Hematopoietic multipotent progenitor cell treated with erythropoietin and hydrocortisone succinate and interleukin-3 and kit ligand, for 4 days (in vitro differentiated cells): ENCODE measurements around the gene CFAP251.
"Not testable (repeated sequence)": the region's sequence is repeated elsewhere in the genome, so short reads cannot be mapped to it uniquely, and the experiment has no call there.

Experiments used
- DNase-seq: peaks from one replicate; pipeline ENCODE4 v3.0.0-alpha.2; 2015

CFAP251 gene

GRCh38 chr12:122030424-122031035 is 112.1 kb downstream of the CFAP251 start:
- DNase-seq: peak; percentile 43

DNA sequence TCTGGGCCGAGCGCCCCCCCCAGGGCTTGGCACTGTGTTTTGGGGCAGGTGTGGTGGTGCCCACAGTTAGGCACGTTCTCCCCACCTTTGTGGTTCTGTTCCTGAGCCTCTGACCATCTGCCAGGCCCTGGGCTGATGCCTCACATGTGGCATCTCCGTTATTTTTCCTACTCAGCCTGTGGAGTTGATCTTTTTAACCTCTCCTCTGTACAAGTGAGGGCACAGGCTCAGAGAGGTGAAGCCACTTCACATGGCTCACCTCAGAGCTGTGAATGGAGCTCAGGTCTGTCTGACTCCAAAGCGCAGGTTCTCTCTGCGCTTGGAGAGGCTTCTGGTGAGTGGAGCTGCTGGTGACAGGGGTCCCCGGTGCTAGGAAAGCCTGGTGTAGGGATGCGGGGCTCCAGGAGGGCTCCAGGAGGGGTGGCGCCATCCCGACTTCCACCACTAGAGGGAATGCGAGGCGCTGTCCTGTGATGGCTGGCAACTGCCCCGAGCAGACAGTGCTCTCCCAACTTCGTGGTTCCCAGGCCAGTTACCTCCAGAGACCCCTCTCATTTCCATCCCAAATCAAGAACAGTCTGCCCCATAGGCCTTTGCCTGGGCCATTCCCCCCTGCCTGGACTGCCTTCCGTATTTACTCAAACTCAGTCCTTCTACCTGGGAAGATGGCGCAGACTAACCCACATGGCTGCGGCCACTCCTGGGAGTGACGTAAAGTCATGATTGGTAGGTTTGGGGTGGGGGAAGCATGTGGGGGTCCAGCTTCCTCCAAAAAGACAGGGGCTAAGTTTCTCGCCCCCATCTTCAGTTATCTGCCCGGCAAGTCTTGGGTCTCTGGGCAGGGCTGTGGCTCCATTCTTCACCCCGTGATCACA is 113.2 kb downstream of the CFAP251 start:
- peak; percentile 68 for DNase-seq

DNA sequence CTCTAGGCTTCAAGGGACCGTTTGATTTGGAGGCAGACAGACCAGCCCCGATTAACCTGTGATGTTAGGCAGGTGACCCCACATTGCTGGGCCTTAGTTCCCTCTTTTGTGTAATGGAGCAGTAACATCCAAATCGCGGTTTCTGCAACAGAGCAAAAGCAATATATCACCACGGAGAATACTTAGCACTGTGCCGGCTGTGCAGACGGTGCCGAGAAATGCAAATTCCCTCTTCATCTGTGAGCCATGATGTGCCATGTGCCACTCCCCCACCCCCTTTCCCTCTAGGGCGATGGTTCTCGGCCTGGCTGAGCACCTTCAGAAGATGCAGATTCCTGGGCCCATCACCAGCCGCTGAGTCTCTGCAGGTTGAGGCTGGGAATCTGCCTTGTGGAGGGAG is 114.2 kb downstream of the CFAP251 start:
- DNase-seq: no peak

DNA sequence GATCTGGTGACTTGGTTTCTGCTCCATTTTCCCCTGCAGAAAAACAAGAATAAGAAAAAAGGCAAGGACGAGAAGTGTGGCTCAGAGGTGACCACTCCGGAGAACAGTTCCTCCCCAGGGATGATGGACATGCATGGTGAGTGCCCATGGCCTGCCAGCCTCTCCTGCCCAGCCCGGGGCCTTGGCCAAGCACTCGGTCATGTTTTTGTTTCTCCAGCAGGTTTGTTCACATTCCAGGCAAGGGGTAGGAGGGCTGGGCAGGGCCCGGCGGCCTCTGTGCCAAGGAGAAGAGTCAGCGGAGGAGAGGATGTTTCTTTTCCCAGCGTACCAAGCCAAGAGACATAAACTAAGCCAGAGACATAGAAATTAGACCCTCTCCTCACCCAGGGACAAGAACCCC is 116.9 kb downstream of the CFAP251 start:
- DNase-seq: no peak

DNA sequence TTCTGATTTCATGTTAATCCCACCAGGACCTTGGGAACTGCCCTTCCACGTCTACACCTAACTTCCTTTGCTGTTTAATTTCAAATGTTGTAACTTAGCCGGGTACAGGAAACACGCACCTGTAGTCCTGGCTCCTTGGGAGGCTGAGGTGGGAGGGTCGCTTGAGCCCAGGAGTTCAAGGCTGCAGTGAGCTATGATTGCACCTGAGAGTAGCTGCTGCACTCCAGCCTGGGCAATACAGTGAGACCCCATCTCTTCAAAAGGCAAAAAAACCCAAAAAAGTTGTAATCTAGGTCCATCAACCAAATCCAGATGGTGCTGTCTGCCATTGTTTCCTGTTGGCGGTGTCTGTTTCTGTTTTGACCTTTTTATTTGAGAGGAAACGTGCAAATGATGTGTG is 117.8 kb downstream of the CFAP251 start:
- no peak for DNase-seq

GRCh38 chr12:122040579-122041386 is 122.4 kb downstream of the CFAP251 start:
- DNase-seq: no peak

DNA sequence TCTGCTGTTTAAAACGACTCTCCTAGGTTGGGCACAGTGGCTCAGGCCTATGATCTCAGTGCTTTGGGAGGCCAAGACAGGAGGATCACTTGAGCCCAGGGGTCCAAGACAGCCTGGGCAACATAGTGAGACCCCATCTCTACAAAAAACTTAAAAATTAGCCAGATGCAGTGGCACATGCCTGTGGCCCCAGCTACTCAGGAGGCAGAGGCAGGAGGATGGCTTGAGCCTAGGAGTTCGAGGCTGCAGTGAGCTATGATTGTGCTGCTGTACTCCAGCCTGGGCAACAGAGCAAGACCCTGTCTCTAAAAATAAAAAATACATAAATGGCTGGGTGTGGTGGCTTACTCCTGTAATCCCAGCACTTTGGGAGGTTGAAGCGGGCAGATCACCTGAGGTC is 123.1 kb downstream of the CFAP251 start:
- DNase-seq: not testable (repeated sequence)

- DNase-seq: no peak
Measured at GRCh38 chr12:122042910-122043309, 124.5 kb downstream of the CFAP251 start.

GRCh38 chr12:122043476-122043875 is 125.1 kb downstream of the CFAP251 start:
- DNase-seq: no peak

- no peak for DNase-seq
Measured at GRCh38 chr12:122045262-122045661, 126.9 kb downstream of the CFAP251 start.

DNA sequence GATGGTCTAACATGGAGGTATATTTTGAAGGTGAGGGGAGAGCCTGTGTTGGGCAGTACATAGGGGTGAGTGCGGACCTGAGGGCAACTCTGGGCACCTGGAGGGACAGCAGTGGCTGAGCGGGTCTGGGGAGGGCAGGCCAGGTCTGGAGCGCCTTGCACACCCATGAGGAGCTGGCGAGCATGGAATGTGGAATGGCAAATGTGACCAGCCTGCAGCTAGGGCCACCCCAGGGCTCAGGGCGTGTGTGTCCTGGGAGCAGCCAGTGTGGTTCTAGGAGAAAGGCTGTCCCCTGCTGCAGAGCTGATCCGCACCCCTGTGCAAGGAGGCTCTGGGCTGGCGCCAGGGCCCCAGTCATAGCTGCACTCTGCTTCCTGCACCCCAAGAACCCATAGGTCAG is 127.8 kb downstream of the CFAP251 start:
- no peak for DNase-seq

GRCh38 chr12:122048151-122048550 is 129.8 kb downstream of the CFAP251 start:
- DNase-seq: no peak

DNA sequence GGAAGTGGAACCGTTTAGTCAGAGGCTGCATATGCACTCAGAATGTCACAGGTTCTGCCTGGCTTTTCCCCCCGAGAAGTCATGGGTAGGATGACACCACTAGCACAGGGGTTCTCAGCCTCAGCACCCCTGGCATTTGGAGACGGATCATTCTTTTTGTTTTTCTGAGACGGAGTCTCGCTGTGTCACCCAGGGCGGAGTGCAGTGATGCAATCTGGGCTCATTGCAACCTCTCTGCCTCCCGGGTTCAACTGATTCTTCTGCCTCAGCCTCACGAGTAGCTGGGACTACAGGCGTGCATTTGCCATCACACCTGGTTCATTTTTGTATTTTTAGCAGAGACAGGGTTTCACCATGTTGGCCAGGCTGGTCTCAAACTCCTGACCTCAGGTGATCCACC is 131.4 kb downstream of the CFAP251 start:
- no peak for DNase-seq

DNA sequence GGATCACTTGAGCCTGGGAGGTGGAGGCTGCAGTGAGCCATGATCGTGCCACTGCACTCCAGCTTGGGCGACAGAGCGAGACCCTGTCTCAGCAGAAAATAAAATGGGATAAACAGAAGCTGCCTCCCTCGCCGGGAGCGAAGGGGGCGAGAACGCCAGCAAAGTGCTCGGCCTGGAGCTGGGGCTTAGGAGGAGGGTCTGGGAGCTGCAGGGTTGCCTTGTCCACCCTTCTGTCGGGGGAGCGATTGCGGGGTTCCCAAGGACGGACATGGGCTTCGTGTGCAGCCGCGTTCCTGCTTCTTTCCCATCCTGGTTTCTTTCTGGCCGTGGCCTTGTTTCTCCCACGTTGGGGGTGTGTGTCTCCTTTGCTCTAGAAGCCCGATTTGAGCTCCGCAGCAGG is 132.3 kb downstream of the CFAP251 start:
- DNase-seq: no peak

- no peak for DNase-seq
Measured at GRCh38 chr12:122051231-122051876, 133.0 kb downstream of the CFAP251 start.

GRCh38 chr12:122052285-122052684 is 133.9 kb downstream of the CFAP251 start:
- DNase-seq: no peak
